ENCODE data around the gene KRT40.
"Not testable (repeated sequence)": the region's sequence is repeated elsewhere in the genome, so short reads cannot be mapped to it uniquely, and the experiment has no call there.

The KRT40 gene

GRCh38 chr17:40984226-40984625 is at the start of gene KRT40:
Gene KRT40 (minus strand): TSS chr17:40984326. CDS start chr17:40984273, 53 bp downstream.
- DNase-seq: no peak

- no peak for DNase-seq
These were observed 45.6 kb upstream of the KRT40 start, which contains the start of gene KRTAP1-4 for GRCh38 chr17:41029633-41030245. Gene KRTAP1-4 (minus strand): TSS chr17:41030195. CDS start chr17:41030078, 117 bp downstream.

GRCh38 chr17:41026715-41027471 is 42.8 kb upstream of the KRT40 start, which contains the start of gene KRTAP1-5:
Gene KRTAP1-5 (minus strand): TSS chr17:41027208. CDS start chr17:41027155, 53 bp downstream.
- DNase-seq: no peak

- DNase-seq: no peak
These were observed 40.6 kb upstream of the KRT40 start for GRCh38 chr17:41024697-41025096.

- DNase-seq: no peak
These were observed 36.2 kb upstream of the KRT40 start for GRCh38 chr17:41020336-41020735.

- DNase-seq: no peak
These were observed 35.3 kb upstream of the KRT40 start for GRCh38 chr17:41019415-41019814.

- DNase-seq: no peak
These were observed 34.4 kb upstream of the KRT40 start for GRCh38 chr17:41018541-41018940.

- DNase-seq: no peak
These were observed 32.6 kb upstream of the KRT40 start for GRCh38 chr17:41016578-41017215.

- DNase-seq: no peak
These were observed 31.3 kb upstream of the KRT40 start for GRCh38 chr17:41015454-41015853.

GRCh38 chr17:41013606-41014005 is 29.5 kb upstream of the KRT40 start:
- no peak for DNase-seq

GRCh38 chr17:41013181-41013580 is 29.1 kb upstream of the KRT40 start:
- DNase-seq: no peak

- DNase-seq: no peak
These were observed 28.4 kb upstream of the KRT40 start for GRCh38 chr17:41012326-41013120.

- DNase-seq: no peak
These were observed 26.3 kb upstream of the KRT40 start for GRCh38 chr17:41010441-41010840.

- no peak for DNase-seq
These were observed 25.8 kb upstream of the KRT40 start for GRCh38 chr17:41009936-41010335.

GRCh38 chr17:41009301-41009760 is 25.2 kb upstream of the KRT40 start:
- DNase-seq: no peak

GRCh38 chr17:41008811-41009210 is 24.7 kb upstream of the KRT40 start, which contains the start of gene KRTAP3-1:
Gene KRTAP3-1 (minus strand): TSS chr17:41009128. CDS start chr17:41009074, 54 bp downstream.
- no peak for DNase-seq

- DNase-seq: no peak
These were observed 20.3 kb upstream of the KRT40 start for GRCh38 chr17:41004397-41004796.

- DNase-seq: no peak
These were observed 19.8 kb upstream of the KRT40 start for GRCh38 chr17:41003926-41004325.

- peak; percentile 49 for DNase-seq
These were observed 18.7 kb upstream of the KRT40 start for GRCh38 chr17:41002814-41003213.

- DNase-seq: no peak
These were observed 17.7 kb upstream of the KRT40 start for GRCh38 chr17:41001795-41002194.

GRCh38 chr17:40999563-40999962 is 15.4 kb upstream of the KRT40 start, which contains the start of gene KRTAP3-2:
Gene KRTAP3-2 (minus strand): TSS chr17:40999906. CDS start chr17:40999853, 53 bp downstream.
- DNase-seq: not testable (repeated sequence)

GRCh38 chr17:40997361-40997760 is 13.2 kb upstream of the KRT40 start:
- DNase-seq: no peak

- no peak for DNase-seq
These were observed 12.7 kb upstream of the KRT40 start for GRCh38 chr17:40996829-40997228.

Measured in inflammatory macrophage treated with lipopolysaccharide for 4 hours (primary cell).